NCI-H1930 (cell line): Measurements from ENCODE around the gene ZNF837.
"Not testable (repeated sequence)": the region's sequence is repeated elsewhere in the genome, so short reads cannot be mapped to it uniquely, and the experiment has no call there.

Source experiments
- DNase-seq, 2 experiments: peaks; one replicate each; lab custom pipeline; 2025; lab: John Stamatoyannopoulos, UW

Gene ZNF837

DNA sequence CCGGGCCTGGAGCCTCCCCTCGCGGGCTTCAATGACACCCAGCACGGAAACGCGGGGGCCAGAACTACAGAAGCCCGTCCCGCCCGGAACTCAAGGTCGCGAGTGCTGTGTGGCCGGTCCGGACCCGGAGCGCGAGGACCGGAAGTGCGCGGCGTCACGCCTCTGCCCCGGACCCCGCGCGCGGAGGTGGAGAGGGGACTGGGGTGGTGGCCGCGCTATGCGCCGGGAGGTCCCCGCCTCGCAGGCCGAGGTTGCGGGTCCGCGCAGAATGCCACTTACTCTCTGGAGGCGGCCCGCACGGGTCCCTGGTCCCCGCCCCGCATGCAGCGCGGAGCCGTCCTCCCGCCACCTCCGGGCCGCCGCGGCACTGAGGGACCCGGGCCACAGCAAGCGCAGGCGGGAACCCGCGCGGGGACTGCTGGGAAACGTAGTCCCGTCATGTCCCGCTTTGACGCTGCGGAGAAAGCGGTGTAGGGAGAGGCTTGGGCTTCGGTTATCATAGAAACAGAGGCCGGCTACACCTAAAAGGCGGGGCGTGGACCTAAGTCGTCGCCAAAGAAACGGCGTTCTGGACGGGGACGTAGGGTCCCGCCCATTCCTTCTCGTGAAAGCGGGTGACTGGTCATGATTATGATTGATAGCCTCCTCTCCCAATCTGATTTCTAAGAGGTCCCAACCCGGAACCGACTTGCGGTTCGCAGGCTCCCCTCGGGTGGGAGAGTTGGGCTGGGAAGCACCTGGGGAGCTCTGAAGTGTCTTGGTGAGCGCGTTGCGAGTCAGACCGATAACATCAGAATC lies at the start of gene ZNF837:
ZNF837 (minus strand) TSS at position 369 of the 798 bp plus-strand sequence. CDS start 11,698 bp downstream, outside the sequence.
- peak; percentile 100 for DNase-seq

DNA sequence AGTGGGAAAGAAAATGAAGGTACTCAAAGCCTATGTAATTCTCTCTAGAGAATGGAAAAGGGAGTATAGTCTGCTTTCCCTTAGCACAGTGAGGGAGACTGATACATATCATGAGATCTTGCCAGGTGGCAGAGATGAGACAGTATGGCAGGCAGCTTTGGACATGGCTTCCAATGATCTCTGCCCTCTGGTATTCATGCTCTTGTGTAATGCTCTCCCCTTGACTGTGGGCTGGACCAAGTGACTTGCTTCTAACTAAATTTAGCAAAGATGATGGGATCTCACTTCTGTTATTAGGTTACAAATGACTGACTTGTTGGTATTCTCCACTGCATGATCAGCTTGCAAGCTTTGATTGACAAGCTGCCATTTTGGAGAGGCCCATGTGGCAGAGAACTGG lies 48.9 kb upstream of the ZNF837 start:
- no peak for DNase-seq

- no peak for DNase-seq
Measured at GRCh38 chr19:58428617-58429016, 47.8 kb upstream of the ZNF837 start.

GRCh38 chr19:58417071-58417470 lies 36.2 kb upstream of the ZNF837 start:
- DNase-seq = no peak

DNA sequence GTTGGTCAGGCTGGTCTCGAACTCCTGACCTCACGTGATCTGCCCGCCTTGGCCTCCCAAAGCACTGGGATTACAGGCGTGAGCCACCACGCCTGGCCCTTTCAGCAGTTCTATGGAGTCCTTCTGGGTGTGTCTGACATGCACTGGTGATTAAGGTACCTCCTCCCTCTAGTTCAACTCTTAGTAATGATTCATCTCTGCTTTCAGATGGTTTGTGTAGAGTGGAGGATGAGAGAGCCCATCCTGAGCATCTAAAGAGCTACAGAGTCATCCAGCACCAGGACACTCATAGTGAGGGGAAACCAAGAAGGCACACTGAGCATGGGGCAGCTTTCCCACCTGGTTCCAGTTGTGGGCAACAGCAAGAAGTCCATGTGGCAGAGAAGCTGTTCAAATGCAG lies 35.8 kb upstream of the ZNF837 start:
- no peak for DNase-seq

GRCh38 chr19:58409010-58409790 lies 28.4 kb upstream of the ZNF837 start:
- peak; percentile 27 to 47 for DNase-seq

DNA sequence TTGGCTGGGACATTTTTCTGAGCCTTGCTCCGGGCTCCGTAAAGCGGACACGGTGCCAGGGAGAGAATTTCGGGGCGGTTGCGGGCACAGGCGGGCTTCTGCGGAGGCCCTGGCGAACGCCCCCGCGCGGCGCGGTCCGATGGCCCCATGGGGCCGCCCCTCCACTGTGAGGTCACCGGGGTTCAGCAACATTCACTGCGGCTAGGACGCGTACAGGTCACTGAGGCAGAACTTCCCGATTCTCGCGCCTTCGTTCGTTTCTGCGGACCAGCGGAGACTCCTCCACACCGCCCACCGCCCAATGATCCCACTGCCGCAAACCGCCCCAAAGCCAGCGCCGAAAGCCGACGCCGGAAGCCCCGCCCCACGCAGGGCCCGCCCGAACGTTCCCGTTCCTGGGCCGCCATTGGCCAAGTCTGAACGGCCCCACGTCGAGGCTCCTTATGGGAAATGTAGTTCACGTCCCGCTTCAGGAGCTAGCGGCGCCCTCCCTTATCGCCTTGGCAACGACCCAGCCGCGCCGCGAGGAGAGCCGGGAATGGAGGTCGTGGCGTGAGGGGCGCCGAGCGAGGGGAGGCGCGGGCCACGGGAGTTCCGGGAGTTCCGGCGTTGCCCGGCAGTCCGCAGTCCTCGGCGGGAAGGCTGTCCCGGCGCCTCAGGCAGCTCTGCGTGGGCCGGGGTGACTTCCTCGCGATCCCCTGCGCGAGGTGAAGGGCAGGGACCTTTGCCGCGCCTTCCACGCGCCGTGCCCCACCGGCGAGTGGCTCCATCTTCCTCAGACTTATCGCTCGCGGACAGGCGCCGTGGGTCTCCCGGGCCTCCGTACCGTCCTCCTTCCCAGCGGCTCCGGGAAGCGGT lies 27.6 kb upstream of the ZNF837 start, which contains the start of gene ZNF584:
ZNF584 (plus strand) TSS at position 498 of the 858 bp plus-strand sequence. CDS start 499 bp downstream, outside the sequence.
- peak; percentile 98 to 99 for DNase-seq

DNA sequence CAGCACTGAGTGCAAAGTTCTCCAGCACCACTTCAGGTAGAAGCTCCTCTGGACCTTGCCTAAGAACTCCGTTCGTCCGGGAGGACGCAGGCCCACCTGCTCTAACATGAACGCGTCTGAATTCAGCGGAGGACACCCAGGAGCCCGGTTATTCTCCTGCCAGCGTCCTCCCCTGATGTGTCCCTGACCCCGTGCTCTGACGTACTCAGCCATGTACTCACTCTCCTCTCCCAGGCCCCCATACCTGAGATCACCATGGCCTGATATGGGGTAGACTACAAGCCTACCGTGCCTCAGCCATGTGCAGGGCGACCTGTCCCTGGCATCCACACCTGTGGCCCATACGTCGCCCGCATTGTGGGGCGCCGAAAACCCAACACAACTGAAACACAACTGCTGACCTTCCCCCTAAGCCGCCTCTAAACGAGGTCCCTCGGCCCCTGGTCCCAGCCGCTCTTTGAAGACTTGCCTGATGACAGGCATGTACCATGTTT lies 26.9 kb upstream of the ZNF837 start:
- DNase-seq = no peak

GRCh38 chr19:58406818-58407657 lies 26.2 kb upstream of the ZNF837 start:
- no peak for DNase-seq

DNA sequence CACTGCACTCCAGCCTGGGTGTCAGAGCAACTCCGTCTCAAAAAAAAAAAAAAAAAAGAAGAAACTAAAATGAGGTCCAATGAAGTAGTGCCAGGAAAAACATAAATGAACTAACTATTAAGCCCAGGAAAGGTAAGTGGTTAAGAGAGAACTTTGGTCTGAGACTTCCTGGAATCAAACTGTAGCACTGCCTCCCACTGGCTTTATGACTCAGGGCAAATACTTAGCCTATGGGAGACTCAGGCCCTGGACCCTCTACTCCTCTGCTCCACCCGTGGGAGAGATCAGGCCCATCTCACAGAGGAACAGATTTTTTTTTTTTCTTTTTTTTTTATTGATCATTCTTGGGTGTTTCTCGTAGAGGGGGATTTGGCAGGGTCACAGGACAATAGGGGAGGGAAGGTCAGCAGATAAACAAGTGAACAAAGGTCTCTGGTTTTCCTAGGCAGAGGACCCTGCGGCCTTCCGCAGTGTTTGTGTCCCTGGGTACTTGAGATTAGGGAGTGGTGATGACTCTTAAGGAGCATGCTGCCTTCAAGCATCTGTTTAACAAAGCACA lies 23.2 kb upstream of the ZNF837 start:
- not testable (repeated sequence) for DNase-seq

- DNase-seq = no peak
Measured at GRCh38 chr19:58401840-58402421, 21.1 kb upstream of the ZNF837 start.

GRCh38 chr19:58400916-58401839 lies 20.3 kb upstream of the ZNF837 start:
- peak; percentile 100 for DNase-seq

- no peak for DNase-seq
Measured at GRCh38 chr19:58400316-58400915, 19.6 kb upstream of the ZNF837 start.

- DNase-seq = no peak
Measured at GRCh38 chr19:58399903-58400302, 19.1 kb upstream of the ZNF837 start.

DNA sequence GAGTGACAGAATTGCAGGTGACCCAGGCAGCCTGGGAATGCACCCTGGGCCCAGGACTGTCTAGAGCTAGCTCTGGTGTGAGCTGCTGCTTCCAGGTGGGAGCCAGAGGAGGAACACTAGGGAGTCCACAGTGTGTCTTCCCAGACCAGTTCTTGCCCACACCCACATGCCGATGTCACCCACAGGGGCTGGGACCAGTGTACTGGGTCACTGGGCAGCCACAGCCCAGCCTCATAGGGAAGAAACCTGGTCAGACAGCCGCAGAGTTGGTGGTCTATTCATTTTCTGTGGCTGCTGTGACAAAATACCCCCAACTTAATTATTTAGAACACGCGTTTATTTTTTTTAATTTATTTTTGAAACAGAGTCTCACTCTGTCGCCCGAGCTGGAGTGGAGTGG lies 17.7 kb upstream of the ZNF837 start:
- no peak for DNase-seq

DNA sequence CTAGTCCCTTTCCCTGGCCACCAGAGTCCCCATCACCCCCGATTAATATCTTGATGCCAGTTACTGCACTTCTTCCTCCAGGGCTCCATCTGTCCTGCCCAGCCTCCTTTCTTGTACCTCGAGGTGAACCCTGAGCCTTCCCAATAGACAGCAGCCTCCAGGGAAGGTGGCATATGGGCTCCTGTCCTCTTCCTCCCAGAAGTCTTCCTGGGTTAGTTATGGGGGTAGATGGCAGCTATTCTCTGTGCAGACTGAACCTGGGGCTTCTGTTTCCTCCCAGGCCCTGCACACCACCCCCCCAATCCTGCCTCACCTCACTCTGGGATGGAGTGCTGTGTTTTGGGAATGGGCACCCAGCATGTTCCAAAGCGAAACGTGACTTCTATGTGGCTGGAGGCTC lies 17.3 kb upstream of the ZNF837 start:
- no peak for DNase-seq

DNA sequence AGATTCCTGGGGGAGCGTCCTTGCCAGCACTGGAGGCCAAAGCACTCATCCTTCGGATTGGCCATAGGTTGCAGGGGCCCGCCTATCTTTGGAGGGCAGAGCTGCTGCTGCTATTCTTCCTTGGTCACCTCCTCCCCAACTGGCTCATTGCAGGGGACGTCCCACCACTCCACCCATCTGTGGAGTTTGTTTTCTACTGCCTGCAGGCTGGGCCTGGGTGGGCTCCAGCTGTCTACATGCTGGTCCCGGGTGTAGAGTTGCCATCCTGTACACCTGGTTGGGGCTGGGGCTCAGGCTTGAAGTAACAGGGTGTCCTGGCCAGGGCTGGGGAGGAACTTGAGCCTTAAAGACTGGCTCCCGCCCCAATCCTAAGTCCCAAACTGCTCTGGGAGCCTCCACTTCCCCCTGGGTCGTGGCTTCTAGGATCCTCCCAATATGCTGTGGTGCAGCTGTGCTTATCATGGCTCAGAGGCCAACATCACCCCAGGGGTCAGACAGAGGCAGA lies 16.8 kb upstream of the ZNF837 start:
- DNase-seq = no peak

GRCh38 chr19:58396691-58397532 lies 16.1 kb upstream of the ZNF837 start:
- no peak for DNase-seq
